HG03565 (cell line): ENCODE measurements around the gene COL18A1.
"Not testable (repeated sequence)": the region's sequence is repeated elsewhere in the genome, so short reads cannot be mapped to it uniquely, and the experiment has no call there.

Source experiments
- ATAC-seq: cut with Tn5 transposase; IDR thresholded peaks from one replicate; pipeline ENCODE4 v1.9.1; 2021; ENCODE audit warnings: mild to moderate bottlenecking, moderate library complexity; ENCODE audit not compliant: unreplicated experiment

Gene COL18A1

DNA sequence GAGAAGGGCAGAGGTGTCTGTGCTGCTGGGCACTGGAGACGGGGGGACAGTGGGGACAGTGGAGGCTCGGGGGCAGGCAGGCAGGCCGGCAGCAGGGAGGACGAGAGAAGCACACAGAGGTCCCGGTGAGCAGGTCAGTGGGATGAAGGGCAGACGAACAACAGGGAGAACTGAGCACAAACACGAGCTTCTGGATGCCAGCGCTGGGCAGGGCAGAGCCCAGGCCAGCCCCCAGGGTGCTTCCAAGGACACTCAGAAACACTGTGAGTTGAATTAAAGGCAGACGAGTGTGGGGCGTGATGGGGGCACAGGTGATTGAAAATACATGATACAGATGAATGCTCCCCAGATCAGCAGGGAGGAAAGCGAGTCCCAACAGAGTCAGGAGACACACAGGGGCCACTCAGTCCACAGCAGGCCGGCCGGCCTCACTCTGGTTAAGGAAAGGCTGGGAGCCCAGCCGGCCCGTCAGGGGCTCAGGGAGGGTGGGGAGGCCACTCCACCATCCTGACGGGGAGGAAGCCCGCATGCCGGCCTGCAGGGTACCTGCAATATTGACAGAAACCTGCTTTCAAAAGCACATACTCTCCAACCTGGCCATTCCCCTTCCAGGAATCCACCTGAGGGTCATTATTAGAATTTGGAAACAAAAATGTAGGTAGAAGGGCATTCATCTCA, 123.2 kb downstream of the COL18A1 start:
- no peak for ATAC-seq

DNA sequence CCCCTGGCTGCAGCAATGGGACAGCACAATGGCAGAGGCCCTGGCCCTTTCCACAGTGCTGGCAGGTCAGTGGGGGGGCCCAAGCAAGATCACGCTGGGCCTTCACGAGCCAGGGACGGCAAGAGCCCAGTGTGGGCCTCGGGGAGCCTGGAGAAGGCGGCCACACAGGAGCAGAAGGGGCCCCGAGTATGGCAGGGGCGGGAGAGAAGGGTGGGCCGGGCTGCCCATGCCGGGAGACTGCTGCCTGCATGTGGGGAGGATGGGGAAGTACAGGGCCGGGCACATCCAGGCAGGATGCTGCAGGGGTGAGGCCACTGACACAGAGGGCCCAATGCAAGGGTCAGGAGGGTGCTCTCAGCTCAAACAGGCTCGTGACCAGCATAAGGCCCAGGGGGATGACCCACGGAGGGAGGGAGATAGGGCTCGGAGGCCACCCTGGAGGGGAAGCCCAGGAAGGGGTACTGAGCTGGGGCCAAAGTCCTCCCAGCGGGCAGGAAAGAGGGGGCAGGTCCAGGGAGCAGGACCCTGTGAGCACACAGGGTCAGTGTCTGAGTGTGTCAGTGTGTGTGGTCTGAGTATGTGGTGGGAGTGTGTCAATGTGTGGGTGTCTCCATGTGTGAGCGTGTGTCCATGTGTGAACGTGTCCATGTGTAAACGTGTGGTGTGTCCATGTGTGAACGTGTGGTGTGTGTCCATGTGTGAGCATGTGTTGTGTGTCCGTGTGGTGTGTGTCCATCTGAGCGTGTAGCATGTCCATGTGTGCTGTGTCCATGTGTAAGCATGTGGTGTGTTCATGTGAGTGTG, 124.2 kb downstream of the COL18A1 start:
- ATAC-seq = no peak

DNA sequence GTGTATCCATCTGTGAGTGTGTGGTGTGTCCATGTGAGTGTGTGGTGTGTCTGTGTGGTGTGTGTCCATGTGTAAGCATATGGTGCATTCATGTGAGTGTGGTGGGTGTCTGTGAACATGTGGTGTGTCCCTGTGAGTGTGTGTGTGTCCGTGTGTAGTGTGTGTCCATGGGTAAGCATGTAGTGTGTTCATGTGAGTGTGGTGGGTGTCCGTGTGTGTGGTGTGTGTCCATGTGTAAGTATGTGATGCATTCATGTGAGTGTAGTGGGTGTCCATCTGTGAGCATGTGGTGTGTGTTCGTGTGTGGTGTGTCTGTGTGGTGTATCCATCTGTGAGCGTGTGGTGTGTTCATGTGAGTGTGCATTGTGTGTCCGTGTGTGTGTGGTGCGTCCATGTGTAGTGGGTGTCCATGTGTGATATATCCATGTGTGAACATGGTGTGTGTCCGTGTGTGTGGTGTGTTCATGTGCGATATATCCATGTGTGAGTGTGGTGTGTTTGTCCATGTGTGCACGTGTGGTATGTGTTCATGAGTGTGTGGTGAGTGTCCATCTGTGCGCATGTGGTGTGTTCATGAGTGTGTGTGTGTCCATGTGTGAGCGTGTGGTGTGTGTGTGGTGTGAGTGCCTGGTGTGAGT, 124.9 kb downstream of the COL18A1 start:
- ATAC-seq = no peak

DNA sequence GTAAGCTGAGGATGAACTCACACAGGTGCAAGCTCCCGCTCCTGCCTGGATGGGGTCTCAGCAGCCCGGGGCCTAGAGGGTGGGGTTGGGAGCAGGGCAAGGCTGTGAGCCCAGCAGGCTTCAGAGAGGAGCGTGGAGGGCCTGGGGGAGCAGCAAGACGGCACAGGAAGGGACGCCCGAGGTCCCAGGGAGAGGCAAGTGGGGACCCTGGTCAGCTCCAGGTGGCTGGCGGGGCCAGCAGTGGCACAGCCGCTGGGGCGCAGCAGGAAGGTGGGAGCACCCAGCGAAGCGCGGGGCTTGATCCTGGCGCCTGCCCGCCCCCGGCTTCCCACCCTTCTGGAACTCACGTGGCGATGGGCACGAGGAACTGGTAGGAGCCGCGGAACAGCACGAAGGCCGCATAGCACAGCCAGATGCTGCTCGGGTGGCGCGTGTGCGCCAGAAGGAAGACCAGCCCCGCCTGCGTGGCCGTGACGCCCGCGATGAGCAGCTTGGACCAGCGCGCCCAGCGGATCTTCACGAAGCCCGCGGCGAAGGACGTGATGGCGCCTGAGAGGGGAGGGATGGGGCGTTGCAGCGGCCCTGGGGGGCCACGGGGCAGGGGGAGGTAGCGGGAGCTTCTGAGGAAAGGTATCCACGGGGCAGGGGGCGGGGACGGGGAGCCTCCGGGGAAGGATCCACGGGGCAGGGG, 125.6 kb downstream of the COL18A1 start:
- ATAC-seq = no peak

DNA sequence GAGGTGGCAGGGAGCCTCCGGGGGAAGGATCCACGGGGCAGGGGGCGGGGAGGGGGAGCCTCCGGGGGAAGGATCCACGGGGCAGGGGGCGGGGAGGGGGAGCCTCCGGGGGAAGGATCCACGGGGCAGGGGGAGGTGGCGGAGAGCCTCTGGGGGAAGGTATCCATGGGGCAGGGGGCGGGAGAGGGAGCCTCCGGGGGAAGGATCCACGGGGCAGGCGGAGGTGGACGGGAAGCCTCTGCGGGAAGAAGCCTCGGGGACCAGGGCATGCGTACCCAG, 126.1 kb downstream of the COL18A1 start:
- not testable (repeated sequence) for ATAC-seq

DNA sequence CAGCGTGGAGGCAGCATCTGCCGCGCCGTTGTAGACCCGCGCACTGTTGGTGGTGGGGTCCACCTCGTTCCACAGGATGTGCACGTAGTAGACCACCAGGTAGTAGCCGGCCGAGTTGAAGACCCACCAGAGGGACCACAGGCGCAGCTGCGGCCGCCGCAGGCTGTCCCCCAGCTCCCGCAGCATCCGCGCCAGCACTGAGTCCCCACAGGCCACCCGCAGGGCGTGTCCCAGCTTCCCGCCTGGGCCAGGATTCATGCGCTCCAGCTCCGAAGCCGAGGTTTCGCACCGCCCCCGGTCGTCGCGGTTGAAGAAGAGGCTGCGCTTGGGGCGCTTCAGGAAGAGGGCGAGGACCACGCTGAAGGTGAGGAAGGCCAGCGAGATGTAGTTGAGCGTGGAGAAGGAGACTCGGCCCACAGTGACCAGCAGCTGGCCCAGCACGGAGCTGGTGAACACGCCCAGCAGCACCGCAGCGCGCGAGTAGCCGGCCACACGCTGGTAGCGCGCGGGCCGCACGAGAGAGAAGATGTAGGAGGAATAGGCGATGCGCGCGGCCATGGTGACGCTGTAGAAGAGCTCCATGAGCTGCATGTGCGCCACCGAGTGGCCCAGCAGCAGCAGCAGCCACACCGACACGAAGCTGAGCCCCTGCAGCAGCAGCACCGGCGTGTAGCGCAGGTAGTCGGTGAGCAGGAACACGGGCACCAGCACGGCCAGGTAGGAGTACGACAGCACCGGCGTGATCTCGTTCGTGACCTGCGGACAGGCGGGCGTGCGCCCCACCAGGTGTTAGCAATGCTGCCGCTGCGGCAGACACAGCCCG, 126.6 kb downstream of the COL18A1 start:
- no peak for ATAC-seq

DNA sequence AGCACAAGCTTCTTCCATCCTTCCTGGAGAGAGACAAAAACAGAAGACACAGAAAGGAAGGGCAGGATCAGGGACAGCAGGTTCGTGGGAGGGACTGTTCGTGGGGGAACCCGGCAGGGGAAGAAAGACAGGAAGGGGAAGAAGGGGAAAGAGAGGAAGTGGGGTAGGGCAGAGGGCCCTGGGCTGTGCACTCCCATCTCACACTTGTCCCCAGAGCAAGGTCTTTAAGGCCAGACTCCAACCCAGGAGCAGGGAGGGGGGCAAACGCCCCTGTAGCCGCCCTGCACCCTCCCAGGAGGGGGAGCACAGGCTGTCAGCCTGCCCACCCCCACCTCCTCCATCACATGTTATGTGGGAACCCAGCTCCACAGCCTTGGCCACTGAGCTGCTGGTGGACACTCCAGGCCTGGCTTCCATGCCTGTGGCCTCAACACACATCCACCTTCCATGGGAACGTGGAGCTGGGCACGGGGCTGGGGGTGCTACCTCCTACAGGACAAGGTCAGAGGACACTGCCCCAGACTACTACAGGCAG, 127.9 kb downstream of the COL18A1 start:
- ATAC-seq = no peak

DNA sequence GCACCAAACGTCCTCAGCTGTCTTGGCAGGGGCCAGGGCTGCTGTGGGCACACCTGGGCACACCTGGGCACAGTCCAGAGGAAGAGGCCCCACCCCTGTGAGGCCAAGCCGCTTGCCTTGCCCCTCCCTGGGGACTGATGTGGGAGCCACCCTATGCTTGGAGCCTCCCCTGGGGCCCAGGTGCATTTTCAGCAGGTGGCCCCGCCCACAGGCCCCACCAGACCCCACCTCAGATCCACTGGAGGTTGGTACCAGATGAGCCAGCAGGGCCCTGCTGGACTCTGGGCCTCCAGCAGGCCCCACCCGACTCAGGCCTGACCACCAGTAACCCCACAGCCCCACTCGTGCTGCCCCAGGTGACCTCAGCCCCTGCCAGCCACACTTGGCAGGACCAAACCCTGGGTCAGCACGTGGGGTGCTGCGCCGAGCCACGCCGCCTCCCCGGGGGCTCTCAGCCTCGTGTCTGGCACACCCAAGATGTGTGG, 128.4 kb downstream of the COL18A1 start:
- no peak for ATAC-seq

DNA sequence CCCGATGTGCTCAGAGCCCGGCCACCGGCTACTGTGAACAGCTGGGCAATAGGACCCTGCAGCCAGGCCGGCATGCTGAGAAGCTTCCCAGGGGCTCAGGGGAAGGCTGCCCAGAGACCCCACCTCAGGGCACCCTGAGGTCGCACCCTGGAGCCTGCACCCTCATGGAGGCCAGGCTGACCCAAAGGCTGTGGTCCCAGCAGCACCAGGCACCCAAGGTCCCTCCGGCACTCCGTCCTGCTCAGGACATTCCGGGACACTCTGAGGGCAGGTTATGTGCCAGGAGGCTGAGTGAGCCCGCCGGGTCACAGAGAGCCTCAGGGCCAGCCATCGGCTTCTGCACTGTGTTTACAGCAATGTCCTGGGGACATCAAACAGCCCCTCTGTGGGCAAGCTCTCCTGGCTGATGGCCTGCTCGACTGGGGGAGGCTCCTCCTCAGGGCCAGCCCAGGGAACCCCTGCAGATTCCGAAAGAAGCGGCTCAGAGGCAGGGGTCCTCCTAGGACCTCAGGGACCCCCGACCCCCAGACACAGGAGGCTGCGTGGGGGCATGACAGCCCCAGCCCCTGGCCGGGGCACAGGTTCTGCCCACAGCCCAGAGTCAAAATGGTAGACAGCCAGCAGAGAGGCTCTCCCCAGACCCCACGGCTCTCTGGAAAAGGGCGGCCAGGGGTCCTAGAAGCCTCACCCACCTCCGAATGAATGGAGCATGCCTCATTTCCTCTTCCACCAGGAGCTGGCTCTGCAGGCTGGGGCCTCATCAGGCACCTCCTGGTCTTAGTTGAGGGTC, 129.1 kb downstream of the COL18A1 start:
- no peak for ATAC-seq

DNA sequence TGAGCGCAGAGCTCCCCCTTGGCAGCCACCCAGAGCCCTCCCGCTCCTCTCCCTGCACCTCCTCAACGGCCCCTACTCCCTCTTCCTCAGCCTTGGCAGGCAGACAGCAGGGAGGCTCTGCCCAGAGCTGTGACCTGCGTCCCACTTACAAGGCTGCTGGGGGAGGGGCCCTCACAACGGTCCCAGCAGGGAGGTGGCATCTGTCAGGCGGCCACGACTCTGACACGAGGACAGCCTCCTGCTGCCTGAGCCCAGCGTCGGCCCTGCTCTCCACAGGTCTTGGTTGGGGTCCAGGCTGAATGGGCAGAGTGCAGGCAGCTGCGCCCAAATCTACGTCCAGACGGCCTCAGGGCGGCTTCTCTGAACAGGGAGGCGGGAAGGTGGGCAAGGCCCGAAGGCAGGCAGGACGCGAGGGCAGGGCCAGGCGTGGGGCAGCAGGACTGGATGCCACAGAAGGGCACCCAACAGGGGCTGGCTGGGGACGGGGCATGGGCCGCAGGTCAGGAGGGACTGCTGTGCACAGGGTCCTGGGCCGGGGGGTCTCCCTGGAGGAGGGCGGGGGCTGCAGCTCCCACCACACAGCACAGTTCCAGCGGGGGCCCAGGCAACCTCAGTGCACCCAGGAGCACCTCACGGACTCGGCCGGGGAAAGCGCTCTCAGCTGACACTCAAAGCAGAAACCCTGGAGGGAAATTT, 129.8 kb downstream of the COL18A1 start:
- ATAC-seq = no peak

DNA sequence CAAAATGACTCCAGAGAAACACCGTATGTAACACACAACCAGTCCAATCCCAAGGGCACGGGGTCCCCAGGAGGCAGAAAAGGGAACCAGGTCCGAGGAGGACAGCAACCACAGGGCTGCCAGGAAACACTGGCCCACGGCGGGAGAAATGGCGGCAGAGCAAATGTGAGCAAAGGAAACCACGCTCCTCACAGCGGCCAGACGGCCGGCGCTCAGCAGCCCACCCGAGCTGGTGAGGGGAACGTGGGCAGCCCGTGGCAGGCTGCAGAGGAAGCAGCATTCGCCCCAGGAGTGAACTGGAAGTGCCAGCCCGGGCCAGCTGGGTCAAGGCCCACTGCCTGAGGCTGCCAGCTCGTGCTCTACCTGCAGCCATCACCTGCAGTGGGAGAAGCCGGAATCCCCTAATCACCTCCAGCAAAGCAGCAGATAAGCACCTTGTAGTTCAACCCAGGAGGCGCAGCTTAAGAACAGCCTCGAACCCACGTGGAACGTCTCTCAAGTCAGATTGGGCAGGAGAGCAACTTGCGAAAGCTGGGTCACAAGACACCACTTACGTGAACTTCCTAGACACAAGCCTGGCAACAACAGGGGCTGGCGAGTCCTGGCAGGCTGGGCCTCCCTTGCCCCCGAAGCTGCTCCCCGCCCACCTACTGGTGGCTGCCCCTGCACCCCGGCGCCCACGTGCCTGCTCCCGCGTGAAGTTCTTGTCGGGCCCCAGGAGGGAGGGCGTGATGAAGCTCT, 130.5 kb downstream of the COL18A1 start:
- ATAC-seq = no peak

DNA sequence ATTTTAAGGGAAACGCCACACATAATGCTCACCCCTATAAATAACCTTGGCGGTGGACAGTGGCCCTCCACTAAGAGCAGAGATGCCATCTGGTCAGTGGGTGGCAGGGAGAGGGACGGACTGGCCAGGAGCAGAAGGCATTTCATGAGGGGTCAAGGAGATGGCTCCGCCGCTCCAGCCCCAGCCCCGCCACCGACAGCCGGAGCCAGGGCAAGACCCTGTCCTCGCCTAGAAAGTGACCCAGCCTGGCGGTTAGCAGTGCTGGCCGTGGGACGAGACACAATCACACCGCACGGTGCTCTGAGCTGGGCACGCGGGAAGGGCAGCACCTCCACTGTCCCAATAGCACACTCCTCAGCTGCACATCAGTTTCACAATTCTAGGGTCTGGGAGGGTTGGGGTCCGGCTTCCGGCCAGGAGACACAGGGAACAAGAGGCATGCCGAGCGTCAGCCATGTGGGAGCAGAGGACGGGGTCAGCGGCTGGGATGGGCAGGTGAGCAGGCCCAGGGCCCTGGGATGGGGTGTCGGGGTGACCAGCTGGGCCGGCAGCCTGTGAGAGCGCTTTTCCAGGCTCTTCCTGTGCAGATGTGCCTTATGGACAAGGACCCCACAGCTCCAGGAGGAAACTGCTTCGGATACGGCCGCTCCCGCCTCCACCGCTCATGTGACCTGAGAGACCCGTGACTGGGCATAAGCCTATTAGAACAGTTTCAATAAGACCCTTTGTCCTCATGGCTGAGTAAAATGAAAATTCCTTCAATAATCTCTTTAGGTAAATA, 131.5 kb downstream of the COL18A1 start:
- ATAC-seq = no peak

DNA sequence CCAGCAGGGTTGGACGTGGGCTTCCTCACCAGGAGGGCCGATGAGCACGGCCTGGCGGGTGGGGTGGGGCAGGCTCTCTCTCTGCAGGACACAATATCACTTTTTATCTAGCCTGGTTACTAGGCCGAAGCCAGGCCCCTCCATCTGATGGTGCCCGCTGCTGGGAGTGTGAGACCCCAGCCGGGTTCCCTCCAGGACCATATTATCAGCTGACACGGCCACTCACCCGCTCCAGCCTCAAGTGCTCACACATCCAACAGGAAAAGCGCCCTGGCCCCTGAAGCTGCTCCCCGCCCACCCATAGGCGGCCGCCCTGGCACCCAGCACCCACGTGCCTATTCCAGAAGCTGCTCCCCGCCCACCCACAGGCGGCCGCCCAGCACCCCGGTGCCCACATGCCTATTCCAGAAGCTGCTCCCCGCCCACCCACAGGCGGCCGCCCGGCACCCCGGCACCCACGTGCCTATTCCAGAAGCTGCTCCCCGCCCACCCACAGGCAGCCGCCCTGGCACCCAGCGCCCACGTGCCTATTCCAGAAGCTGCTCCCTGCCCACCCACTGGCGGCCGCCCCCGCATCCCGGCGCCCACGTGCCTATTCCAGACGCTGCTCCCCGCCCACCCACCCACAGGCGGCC, 132.3 kb downstream of the COL18A1 start:
- no peak for ATAC-seq

DNA sequence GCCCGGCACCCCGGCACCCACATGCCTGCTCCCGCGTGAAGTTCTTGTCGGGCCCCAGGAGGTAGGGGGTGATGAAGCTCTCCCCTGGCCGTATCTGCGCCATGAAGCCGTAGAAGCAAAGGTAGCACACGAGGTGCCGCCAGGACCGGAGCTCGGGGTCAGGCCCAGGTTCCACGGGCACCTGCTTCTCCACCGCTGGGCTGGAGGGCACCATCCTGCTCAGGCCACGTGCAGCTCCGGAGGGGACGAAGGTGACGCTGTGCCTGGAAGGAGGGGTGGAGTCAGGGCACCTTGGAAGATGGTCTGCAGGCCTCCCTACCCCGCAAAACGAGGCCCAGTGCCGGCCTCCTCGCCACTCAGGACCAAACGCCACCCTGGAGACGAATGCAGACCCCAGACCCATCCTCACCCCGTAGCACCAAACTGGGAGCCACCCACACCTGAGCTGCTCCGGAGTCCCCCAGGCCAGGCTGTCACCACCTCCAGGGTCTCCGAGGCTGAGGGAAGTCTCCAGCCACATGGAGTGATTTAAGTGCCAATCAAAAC, 132.9 kb downstream of the COL18A1 start:
- ATAC-seq = no peak

DNA sequence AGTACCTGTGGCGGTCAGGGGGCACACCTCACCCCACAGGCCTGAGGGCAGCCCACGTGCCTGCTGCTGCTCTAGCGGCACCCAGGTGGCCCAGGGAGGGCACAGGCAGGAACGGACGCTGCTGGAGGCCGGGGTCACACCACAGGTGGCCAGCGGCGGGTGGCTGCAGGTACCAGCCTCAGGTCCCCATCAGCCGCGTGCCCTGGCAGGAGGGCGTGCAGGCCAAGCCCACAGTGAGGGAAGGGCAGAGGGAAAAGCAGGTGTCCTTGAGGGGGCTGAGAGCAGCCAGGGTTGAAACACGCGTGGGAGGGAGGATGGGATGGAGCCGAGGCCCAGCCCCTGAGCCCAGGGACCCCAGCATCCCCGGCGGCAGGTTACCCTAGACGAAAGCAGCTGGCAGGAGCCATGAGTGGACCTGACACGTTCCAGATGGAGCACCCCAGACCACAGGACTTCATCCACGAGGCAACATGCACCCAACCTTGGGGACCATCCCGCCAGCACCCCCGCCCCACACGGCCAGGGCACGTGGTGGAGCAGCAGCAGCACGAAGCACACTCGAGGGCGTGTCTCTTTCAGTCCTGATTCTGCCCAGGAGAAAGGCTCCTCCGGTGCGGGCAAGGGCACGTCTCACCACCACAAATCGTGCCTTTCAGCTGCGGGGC, 133.5 kb downstream of the COL18A1 start:
- ATAC-seq = no peak
